Activated T-cell treated with anti-CD3 and anti-CD28 coated beads, Interleukin-2, amount 50 U/mL, for 24 hours (primary cell): ENCODE results near the gene TENM3.
"Not testable (repeated sequence)": the region's sequence is repeated elsewhere in the genome, so short reads cannot be mapped to it uniquely, and the experiment has no call there.

Source experiments
- DNase-seq: peaks from one replicate; pipeline ENCODE4 v3.0.0-alpha.2; 2020
- H3K27ac Mint-ChIP-seq: 2 replicates; pipeline ENCODE4 v1.8.0; 2020; ENCODE audit warnings: mild to moderate bottlenecking, mixed read lengths
- H3K27me3 Mint-ChIP-seq: 2 replicates; pipeline ENCODE4 v1.8.0; 2020; ENCODE audit warnings: mixed read lengths
- H3K36me3 Mint-ChIP-seq: 2 replicates; pipeline ENCODE4 v1.8.0; 2020; ENCODE audit warnings: low read depth, mixed read lengths
- H3K4me1 Mint-ChIP-seq: 2 replicates; pipeline ENCODE4 v1.8.0; 2020; ENCODE audit warnings: low read depth, mixed read lengths
- H3K4me3 Mint-ChIP-seq: 2 replicates; pipeline ENCODE4 v1.8.0; 2020; ENCODE audit warnings: mild to moderate bottlenecking, moderate library complexity, mixed read lengths
- H3K9me3 Mint-ChIP-seq: 2 replicates; pipeline ENCODE4 v1.8.0; 2020; ENCODE audit warnings: mixed read lengths

Gene TENM3

GRCh38 chr4:182237010-182237409 lies 6.2 kb upstream of the TENM3 start:
- not testable (repeated sequence) for H3K4me1 Mint-ChIP-seq, DNase-seq, H3K9me3 Mint-ChIP-seq, H3K4me3 Mint-ChIP-seq, H3K27ac Mint-ChIP-seq, H3K27me3 Mint-ChIP-seq, H3K36me3 Mint-ChIP-seq

GRCh38 chr4:182238355-182238931 lies 4.8 kb upstream of the TENM3 start:
- peaks cover 5% of the 10 kb centered on the region for H3K9me3 Mint-ChIP-seq
- no peaks in the 10 kb centered on the region for H3K4me1 Mint-ChIP-seq
- no peaks in the 10 kb centered on the region for H3K27me3 Mint-ChIP-seq
- no peak for DNase-seq
- H3K36me3 Mint-ChIP-seq = no peaks in the 10 kb centered on the region
- H3K27ac Mint-ChIP-seq = no peak overlapping the region
- no peak overlapping the region for H3K4me3 Mint-ChIP-seq

DNA sequence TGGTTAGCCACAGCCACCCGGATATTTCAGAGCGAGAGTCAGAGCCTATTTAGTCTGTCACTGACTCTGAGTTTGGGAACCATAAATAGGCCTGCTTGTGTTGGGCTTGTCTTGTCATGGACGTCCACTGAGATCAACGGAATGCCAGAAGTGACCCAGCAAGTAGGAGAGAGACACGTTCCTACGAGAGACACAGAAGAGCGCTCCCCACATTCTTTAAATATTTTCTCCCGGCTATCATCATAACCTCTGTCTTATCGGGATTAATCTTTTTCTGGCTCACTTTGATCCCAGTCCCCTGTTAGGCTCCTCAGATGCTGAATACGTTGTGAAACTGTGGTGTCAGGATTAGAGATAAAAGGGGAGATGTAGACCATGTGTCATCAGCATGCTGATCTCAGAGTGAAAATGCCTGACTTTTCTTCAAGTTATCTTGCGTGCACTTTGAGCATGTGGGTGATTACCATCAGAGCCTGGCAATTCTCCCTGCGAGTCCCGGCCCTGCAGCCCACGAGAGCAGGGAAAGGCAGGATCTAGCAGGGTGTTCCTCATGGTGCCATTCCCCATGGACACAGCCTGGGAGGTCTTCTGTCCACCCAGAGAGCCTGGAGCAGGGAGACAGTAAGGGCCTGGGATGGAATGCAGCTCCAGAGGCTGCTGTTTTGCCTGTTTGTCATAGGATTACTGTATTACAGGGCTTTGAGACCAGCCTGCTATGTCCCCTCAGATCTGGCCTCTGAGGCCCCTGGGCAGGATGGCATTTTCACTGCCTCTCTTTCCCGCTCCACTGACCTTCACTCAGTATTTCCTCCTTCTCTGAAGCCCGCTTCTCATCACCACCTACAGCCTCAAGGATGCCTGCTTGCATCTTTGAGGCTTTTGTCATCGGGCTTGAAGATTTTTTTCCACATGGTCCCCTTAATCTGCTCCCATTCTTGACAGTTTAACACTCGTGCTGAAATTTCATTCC lies 2.8 kb upstream of the TENM3 start:
- H3K36me3 Mint-ChIP-seq = no peaks in the 10 kb centered on the region
- no peaks in the 10 kb centered on the region for H3K4me1 Mint-ChIP-seq
- no peak for DNase-seq
- H3K27ac Mint-ChIP-seq = no peak overlapping the region
- H3K4me3 Mint-ChIP-seq = no peak overlapping the region
- H3K9me3 Mint-ChIP-seq = peaks cover 12% of the 10 kb centered on the region
- no peaks in the 10 kb centered on the region for H3K27me3 Mint-ChIP-seq

DNA sequence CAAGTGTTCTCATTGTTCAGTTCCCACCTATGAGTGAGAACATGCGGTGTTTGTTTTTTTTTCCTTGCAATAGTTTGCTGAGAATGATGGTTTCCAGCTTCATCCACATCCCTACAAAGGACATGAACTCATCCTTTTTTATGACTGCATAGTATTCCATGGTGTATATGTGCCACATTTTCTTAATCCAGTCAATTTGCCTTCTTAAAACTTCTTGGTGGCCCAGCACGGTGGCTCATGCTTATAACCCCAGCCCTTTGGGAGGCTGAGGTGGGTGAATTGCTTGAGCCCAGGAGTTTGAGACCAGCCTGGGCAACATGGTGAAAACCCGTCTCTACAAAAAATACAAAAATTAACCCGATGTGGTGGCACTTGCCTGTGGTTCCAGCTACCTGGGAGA lies 942 bp upstream of the TENM3 start:
- not testable (repeated sequence) for H3K27me3 Mint-ChIP-seq, H3K4me1 Mint-ChIP-seq, H3K27ac Mint-ChIP-seq, DNase-seq, H3K4me3 Mint-ChIP-seq, H3K36me3 Mint-ChIP-seq
- peaks cover 10% of the 10 kb centered on the region for H3K9me3 Mint-ChIP-seq

DNA sequence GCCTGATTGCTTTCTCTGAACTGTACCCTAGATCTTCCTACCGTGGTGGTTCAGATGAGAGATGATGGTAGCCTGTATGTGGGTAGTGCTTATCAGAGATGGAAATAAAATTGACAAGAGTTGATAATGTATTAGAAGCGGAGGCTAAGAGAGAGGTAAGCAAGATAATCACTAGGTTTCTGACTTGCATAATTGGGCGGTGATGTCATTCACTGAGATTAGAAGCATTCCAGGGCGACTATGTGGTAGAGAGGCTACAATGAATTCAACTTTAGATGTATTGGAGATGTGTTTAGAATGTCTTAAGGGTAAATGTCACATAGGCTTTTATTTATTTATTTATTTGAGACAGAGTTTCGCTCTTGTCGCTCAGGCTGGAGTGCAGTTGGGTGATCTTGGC lies 415 bp upstream of the TENM3 start:
- H3K9me3 Mint-ChIP-seq = peaks cover 10% of the 10 kb centered on the region
- H3K36me3 Mint-ChIP-seq = no peaks in the 10 kb centered on the region
- H3K27me3 Mint-ChIP-seq = no peaks in the 10 kb centered on the region
- no peak overlapping the region for H3K4me3 Mint-ChIP-seq
- no peaks in the 10 kb centered on the region for H3K4me1 Mint-ChIP-seq
- H3K27ac Mint-ChIP-seq = no peak overlapping the region
- DNase-seq = no peak

DNA sequence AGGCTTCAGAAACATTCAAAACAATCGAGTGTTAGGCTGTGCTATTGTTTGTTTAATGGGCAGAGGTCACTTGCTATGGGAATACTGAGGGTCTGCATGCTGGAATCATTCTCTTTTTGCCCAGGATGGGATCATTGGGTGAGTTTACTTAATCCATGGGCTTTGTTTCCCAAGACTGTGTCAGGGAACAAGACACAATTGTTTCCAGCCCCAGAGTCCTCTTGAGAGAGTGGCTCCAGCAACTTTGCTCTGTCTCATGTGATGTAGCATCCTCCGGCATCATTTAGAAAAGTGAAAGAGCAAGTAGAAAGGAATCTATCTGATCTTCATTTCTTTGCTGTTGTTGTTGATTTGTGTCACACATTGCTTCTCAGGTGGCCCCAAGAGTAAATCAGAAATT lies 1.8 kb downstream of the TENM3 start:
- H3K36me3 Mint-ChIP-seq = no peaks in the 10 kb centered on the region
- no peak overlapping the region for H3K27ac Mint-ChIP-seq
- no peaks in the 10 kb centered on the region for H3K4me1 Mint-ChIP-seq
- H3K27me3 Mint-ChIP-seq = no peaks in the 10 kb centered on the region
- H3K9me3 Mint-ChIP-seq = peaks cover 10% of the 10 kb centered on the region
- no peak overlapping the region for H3K4me3 Mint-ChIP-seq
- no peak for DNase-seq

DNA sequence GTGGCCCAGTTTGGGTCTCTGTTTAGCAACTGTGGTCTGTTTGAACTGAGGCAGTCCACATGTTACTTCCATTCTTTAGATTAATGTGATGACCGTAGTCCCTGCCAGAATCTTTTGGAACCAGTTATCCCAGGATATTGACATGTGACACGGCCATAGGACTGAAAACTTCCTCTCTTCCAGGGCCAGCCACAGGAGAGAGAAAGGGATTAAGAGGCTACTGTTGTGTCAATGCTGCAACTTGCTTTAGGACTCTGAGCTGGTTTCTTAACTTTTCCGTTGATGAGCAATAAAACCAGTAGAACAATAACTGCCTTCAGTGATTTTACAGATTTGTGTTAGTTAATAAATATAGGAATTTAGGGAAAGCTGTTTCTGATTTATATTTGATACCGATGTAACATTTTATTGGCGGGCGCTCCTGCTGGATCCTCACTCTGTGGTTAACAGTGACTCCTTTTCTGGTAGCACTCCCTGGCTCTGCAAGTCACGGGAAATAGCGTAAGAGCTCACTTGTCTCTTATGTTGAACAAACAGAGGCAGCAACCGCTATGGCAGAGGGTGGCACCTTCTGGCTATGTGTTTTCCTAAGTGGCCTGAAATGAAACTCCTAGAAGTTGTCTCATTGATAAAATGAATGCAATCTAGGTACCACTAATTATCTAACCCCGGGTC lies 2.5 kb downstream of the TENM3 start:
- Mint-ChIP-seq H3K4me3 (no peak overlapping the region), H3K9me3 (peaks cover 10% of the 10 kb centered on the region), H3K4me1 (no peaks in the 10 kb centered on the region), H3K27me3 (no peaks in the 10 kb centered on the region), H3K36me3 (no peaks in the 10 kb centered on the region), H3K27ac (no peak overlapping the region)
- DNase-seq = no peak

DNA sequence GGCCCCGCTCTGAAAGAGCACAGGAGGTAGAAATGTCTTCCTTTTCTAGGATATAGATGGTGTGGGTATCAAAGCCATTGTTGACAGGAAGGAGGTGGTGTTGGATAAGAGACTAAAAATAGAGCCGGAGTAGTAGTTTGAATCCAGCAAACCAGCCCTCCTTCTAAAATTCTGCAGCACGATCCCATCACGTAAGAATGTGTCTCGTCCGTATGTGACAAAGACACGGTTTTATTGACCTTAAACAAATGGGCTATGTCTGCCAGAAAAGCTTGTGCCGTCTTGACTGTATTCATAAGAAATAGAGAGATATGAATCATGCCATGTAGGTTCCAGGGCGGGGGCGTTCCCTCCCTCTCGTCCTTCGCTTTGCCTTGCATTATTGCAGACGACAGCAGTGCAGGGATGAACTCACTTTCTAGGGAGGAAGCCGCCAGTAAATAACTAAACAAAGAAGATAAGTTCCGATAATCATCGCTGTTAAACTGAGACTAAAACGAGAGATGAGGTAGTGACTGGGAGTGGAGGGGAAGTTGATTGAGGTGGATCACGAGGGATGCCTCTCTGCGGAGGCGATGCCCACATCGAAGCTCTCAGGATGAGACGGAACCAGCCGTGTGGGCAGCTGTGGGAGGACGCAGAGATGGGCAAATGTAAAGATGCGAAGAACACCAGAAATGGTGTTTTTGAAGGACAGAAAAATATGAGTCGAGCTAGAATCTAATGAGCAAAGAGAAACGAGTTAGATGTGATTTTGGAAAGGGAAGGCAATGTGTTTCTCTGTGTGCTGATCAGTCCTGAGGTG lies 3.4 kb downstream of the TENM3 start:
- H3K4me3 Mint-ChIP-seq = no peak overlapping the region
- no peak for DNase-seq
- no peaks in the 10 kb centered on the region for H3K36me3 Mint-ChIP-seq
- no peak overlapping the region for H3K27ac Mint-ChIP-seq
- no peaks in the 10 kb centered on the region for H3K4me1 Mint-ChIP-seq
- H3K9me3 Mint-ChIP-seq = peaks cover 10% of the 10 kb centered on the region
- no peaks in the 10 kb centered on the region for H3K27me3 Mint-ChIP-seq

DNA sequence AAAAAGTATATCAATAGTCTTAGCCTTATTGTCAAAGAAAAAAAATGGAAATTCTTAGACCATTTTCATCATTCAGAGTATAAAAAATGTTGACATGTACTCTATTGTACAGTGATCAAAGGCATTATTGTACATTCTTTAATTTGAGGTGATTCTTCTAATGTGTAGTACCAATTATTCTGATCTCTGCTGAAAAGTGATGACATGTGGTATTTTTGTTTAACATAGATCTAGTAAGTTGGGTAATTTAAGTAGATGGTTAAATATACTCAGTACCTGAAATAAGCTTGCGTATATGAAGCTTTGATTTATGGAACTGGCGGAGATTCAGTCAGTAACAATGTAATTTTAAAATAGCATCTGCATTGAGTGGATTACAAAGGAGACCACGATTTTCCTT lies 5.1 kb downstream of the TENM3 start:
- no peaks in the 10 kb centered on the region for H3K4me1 Mint-ChIP-seq
- H3K4me3 Mint-ChIP-seq = no peak overlapping the region
- H3K36me3 Mint-ChIP-seq = no peaks in the 10 kb centered on the region
- H3K27ac Mint-ChIP-seq = no peak overlapping the region
- H3K27me3 Mint-ChIP-seq = no peaks in the 10 kb centered on the region
- DNase-seq = no peak
- H3K9me3 Mint-ChIP-seq = peaks cover 9% of the 10 kb centered on the region

DNA sequence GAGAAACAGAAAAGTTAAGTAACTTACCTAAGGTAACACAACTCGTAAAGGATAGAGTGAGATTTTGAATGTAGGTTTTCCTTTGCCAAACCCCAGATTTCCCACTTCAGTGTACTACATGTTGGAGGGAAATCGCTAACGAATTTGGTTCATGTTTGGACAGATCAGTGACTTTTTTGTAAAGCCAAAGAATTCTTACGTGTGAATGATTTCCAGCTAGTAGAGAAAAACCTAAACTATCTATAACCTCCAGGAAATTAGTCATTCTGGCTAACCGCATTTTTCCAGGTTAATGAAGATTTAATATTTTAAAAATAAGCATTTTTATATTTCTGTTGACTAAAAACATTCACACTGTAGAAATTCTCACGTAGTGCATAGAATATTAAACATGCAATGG lies 7.2 kb downstream of the TENM3 start:
- H3K9me3 Mint-ChIP-seq = peaks cover under 1% of the 10 kb centered on the region
- H3K4me3 Mint-ChIP-seq = no peak overlapping the region
- H3K36me3 Mint-ChIP-seq = no peaks in the 10 kb centered on the region
- DNase-seq = no peak
- no peak overlapping the region for H3K27ac Mint-ChIP-seq
- no peaks in the 10 kb centered on the region for H3K4me1 Mint-ChIP-seq
- no peaks in the 10 kb centered on the region for H3K27me3 Mint-ChIP-seq

GRCh38 chr4:182251116-182251515 lies 7.9 kb downstream of the TENM3 start:
- Mint-ChIP-seq H3K36me3 (no peaks in the 10 kb centered on the region), H3K27ac (no peak overlapping the region), H3K27me3 (no peaks in the 10 kb centered on the region), H3K9me3 (no peaks in the 10 kb centered on the region), H3K4me3 (no peak overlapping the region), H3K4me1 (no peaks in the 10 kb centered on the region)
- DNase-seq = no peak

- Mint-ChIP-seq H3K4me1 (no peaks in the 10 kb centered on the region), H3K4me3 (no peak overlapping the region), H3K27me3 (no peaks in the 10 kb centered on the region), H3K36me3 (no peaks in the 10 kb centered on the region), H3K27ac (no peak overlapping the region), H3K9me3 (no peaks in the 10 kb centered on the region)
- no peak for DNase-seq
Observed at GRCh38 chr4:182252220-182252619, 9.0 kb downstream of the TENM3 start.

GRCh38 chr4:182254026-182254780 lies 11.0 kb downstream of the TENM3 start:
- Mint-ChIP-seq H3K27ac (no peak overlapping the region), H3K4me3 (no peak overlapping the region), H3K4me1 (no peaks in the 10 kb centered on the region), H3K36me3 (no peaks in the 10 kb centered on the region), H3K9me3 (no peaks in the 10 kb centered on the region), H3K27me3 (no peaks in the 10 kb centered on the region)
- no peak for DNase-seq
